GM21528 (cell line): ENCODE measurements around the gene NRL.
A peak's percentile ranks its signal among the peaks of the same experiment; 100 is the strongest.

Source experiments
- ATAC-seq: cut with Tn5 transposase; IDR thresholded peaks from one replicate; pipeline ENCODE4 v1.9.1; 2021; ENCODE audit warnings: mild to moderate bottlenecking, moderate library complexity; ENCODE audit not compliant: unreplicated experiment, low FRiP score

NRL gene

DNA sequence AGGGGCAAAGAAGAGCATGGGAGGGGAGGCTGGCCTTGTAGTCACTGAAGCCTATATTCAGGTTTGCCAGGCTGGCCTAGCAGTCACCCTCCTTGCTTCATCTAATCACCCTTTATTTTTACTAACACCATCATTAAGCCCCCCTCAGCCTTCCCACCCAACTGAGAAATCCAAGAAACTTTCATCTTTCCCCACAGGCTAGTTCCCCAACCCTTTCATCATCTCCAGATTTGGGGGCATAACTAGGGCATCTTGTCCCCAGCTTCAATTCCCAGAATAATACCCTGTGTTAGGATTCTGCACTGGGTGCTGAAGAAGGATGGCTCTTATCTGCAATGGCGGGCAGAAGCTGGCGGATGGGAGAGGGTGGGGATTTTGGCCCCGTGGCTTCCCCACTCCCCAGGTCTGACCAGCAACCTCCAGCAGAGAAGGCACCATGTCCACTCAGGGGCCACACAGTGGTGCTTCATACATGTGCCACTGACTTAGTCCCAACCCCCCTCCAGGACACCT is 13.7 kb downstream of the NRL start:
- ATAC-seq: no peak

- ATAC-seq: no peak
Measured at GRCh38 chr14:24100197-24100981, 14.4 kb downstream of the NRL start.

DNA sequence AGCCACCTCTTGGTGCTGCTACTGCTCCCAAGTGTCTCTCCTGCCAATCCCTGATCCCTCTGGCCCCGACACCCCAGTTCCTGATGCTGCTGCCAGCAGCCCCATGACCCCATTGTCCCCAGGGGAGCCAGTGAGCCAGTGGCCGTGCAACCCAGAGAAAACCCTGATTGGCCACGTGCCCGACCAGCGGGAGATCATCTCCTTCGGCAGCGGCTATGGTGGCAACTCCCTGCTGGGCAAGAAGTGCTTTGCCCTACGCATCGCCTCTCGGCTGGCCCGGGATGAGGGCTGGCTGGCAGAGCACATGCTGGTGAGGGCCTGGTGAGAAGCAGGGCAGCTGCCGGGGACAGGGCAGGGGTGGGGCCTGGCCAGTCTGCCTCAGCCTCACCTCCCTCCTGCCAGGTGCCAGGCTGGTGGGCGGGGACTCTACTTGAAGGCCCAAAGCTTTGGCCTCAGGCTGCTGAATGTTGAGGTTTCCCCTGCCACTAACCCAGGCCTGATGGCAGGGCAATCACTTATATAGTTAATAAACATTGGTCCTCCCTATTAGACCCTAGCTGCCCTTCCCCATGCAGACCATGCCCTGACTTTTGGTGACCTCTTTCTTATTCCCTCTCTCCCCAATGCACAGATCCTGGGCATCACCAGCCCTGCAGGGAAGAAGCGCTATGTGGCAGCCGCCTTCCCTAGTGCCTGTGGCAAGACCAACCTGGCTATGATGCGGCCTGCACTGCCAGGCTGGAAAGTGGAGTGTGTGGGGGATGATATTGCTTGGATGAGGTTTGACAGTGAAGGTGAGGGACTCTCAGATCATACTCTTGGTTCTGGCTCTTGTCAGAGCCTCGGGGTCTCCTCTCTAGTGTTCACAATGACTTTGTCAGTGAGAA is 15.6 kb downstream of the NRL start:
- ATAC-seq: no peak

DNA sequence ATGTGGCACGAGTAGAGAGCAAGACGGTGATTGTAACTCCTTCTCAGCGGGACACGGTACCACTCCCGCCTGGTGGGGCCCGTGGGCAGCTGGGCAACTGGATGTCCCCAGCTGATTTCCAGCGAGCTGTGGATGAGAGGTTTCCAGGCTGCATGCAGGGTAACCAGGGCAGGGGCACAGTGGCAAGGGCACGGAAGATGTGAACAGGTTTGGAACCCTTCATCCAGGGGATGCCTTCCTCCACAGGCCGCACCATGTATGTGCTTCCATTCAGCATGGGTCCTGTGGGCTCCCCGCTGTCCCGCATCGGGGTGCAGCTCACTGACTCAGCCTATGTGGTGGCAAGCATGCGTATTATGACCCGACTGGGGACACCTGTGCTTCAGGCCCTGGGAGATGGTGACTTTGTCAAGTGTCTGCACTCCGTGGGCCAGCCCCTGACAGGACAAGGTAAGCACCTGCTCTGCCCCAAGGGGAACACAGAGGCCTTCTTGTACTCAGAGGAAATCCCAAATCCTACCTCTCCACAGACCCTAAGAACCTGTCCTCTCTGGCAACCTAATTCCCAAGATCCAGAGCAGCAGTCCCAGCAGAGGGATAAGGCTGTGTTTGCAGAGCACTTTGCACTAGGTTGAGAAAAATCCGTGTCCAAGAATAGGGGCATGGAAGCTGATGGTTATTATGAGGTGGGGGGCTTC is 16.4 kb downstream of the NRL start:
- no peak for ATAC-seq

DNA sequence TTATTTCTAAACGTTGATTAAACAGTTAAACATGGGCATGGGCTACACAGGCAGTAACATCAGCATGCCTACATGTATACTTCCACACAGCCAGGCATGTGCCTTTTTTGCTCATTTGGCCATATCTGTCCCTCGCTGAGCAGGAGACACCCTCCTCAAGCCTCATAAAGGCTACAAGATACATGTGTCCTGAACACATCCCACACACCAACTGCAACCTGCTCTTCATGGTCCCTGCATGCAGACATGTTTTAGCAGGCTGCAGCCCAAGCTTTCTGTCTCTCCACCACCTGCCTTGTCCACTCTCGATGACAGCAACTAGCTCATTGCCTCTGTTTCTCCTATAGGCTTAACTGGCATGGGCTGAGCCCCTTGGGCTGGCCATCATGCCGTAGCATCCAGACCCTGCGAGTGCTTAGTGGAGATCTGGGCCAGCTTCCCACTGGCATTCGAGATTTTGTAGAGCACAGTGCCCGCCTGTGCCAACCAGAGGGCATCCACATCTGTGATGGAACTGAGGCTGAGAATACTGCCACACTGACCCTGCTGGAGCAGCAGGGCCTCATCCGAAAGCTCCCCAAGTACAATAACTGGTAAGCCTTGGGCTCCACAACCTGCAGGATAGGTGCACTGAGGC is 18.1 kb downstream of the NRL start:
- ATAC-seq: no peak

DNA sequence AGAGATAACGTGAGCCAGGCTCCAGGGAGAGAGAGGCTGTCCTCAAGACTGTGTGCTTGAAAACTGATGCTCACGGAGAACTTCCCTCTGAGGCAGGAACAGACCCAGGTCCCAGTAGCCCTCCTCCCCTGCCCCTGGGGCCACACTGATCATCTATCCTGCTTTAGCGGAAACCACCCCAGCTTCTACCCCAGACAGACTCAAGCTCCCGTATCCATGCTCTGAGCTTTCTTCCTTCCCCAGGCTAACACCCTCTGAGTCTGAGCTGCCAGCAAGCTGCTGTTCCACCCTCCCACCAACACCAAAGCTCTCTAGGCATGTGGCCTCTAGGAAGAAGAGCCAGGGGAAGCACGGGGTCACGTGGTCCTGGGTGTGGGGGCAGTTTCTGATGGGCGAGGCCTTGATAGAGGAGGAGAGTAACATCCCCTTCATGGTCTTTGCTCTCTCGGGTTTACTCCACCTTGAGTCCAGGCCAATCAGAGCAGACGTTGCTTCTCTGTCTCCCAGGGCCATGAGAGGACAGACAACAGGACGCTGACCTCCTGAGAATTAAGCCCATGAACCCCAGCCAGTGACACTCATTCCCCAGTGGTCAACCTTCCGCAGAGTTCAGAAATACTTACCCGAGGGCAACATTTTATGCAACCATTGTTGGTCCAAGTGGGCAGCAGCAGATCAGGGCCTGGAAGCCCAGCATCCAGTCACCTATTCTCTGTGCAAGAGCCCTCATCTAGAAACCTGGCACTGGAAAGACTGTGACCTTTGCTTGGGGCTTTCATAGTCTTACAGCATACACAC is 19.3 kb downstream of the NRL start:
- ATAC-seq: peak; percentile 61

GRCh38 chr14:24094841-24095270 is 19.9 kb downstream of the NRL start:
- peak; percentile 2 for ATAC-seq

- ATAC-seq: peak; percentile 51
Measured at GRCh38 chr14:24093901-24094840, 20.6 kb downstream of the NRL start, which contains the start of gene PCK2. PCK2 (plus strand) TSS chr14:24094311; CDS start chr14:24094406, 95 bp downstream.

GRCh38 chr14:24093207-24093900 is 21.4 kb downstream of the NRL start:
- no peak for ATAC-seq

- no peak for ATAC-seq
Measured at GRCh38 chr14:24092505-24093206, 22.1 kb downstream of the NRL start.

- no peak for ATAC-seq
Measured at GRCh38 chr14:24092110-24092504, 22.6 kb downstream of the NRL start.

DNA sequence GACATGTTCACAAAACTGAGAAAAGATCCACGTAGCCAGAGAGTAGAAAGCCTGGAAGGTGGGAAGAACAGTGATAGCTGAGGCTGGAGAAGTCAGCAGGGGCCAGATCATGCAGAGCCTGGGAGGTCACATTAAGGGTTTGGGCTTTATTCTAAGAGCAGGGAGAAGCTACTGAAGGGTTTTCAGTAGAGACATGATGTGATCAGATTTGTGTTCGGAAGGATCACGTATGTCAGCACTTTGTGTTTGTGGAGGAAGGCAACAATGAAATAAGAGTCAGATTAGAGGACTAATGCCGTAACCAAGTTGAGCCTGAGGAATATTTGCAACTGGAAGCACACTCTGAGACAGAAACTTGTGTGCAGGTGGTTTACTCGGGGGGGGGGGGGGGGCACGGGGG is 24.9 kb downstream of the NRL start:
- no peak for ATAC-seq

DNA sequence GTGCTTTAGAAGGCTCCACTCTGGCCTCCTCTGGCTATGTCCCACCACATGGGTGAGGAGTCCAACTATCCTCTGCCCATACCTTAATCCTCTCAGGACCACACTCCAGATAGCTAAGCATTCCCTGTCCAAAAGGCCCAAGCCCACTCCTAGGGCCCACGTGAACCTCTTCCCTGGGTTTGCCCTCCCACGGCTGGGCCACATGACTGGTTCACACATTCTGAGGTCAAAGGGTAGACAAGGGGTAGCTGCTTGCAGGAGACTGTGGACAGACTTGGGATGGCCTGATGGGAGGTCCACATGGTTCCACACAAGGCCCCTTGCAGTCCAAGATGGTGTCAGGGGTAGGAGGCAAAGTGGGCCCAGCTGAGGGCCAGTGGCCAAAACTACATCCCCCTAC is 26.7 kb downstream of the NRL start:
- ATAC-seq: no peak

DNA sequence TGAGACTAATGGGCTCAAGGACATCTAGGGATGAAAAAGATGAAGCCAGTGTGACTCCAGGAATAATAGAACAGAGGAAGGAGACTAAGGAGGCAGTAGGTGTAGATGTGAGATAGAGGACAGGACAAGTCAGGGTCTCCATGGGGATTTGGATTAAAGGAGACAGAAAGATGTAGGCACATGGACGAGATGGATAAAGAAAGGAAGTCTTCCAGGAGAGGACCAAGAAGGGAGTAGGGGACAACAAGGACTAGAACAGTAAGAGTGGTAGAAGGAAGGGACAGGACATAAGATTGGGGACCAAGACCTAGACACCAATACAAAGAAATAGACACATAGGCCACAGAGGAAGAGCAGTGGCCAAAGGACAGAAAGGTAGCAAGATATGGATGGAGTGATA is 27.7 kb downstream of the NRL start:
- no peak for ATAC-seq

DNA sequence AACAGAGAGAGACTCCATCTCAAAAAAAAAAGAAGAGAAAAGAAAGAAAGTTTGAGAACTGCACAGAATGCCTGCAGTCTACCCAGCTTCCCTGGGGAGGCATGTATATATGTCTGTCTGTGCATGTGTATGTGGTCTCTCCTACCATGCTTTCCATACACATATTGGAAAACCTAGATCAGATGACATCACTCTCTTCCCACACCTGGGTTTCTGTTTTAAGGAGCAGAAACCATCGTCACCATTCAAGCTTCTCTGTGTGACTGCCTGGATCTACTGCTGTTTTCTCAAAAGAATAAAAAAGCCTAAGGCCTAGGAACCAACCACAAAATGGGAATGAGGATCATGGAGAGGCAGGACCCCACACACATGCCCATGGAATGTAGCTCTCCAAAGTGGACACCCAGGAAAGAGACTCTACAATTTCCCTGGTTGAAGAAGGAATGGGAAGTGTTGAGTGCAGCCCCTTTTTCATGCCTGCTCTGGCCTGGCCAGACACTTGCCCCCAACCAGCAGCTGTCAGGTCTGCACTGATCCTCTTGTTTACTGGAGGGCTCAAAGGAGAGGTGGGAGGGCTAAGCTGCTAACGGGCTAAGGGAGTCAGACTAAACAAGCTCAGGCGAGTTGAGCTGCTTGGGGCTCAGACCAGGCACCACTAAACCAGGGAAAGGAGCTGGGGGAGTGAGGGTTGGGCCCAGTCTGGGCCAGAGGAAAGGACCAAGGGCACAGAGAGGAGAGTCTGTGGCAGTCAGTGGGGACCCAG is 28.4 kb downstream of the NRL start:
- no peak for ATAC-seq

- ATAC-seq: no peak
Measured at GRCh38 chr14:24085215-24085614, 29.5 kb downstream of the NRL start.
